ENCODE measurements around the gene GOLGA8S.
"Not testable (repeated sequence)": the region's sequence is repeated elsewhere in the genome, so short reads cannot be mapped to it uniquely, and the experiment has no call there.

The GOLGA8S gene, protein sequence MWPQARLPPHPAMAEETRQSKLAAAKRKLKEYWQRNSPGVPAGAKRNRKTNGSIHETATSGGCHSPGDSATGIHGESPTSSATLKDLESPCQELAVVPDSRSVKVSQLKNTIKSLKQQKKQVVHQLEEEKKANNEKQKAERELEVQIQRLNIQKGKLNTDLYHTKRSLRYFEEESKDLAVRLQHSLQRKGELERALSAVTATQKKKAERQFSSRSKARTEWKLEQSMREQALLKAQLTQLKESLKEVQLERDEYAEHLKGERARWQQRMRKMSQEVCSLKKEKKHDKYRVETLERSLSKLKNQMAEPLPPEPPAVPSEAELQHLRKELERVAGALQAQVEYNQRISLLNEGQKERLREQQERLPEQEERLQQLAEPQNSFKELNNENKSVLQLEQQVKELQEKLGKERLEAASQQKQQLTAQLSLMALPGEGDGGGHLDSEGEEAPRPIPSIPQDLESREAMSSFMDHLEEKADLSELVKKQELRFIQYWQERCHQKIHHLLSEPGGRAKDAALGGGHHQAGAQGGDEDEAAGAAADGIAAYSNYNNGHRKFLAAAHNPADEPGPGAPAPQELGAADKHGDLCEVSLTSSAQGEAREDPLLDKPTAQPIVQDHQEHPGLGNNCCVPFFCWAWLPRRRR

DNA sequence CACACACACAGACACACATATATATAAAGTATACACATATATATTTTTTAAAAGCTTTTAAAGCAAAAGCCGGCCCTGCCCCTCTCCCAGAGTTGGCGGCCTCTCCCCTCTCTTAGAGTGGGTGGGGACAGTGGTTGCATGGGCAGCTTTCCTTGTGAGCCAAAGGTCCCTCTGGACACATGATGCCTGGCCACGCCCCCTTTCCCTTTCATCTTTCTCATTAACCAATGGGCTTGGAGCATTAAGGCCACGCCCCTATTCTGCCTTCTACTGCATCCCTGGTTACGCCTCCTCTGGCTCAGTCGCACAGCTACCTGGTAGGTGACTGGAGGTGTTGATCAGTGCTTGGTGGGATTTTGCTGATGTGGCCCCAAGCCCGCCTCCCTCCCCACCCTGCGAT, at the start of gene GOLGA8S:
TSS of gene GOLGA8S (plus strand) at position 301 of the 400 bp plus-strand sequence. CDS start at position 363, 62 bp downstream.
- DNase-seq (ENCODE audit: low spot score), result not testable (repeated sequence)

DNA sequence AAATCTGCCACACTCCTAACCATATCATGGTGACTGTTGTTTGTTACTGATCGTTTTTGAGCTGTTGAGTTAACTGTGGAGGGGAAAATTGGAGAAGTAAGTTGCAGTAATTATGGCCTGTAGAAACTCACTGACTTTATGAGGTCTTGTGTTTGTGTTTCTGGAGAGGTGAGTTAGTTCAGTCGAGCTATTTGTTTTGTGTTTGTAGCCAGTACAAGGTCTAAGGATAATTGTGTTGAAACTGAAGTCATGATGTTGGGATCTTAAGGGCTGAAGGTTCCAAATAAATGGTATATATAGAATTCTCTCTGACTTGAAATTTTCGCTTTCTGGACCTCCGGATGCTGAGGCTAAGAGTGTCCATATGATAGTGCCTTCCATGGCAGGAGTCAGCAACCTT, 49.7 kb upstream of the GOLGA8S start:
- not testable (repeated sequence) for DNase-seq (ENCODE audit: low spot score)

DNA sequence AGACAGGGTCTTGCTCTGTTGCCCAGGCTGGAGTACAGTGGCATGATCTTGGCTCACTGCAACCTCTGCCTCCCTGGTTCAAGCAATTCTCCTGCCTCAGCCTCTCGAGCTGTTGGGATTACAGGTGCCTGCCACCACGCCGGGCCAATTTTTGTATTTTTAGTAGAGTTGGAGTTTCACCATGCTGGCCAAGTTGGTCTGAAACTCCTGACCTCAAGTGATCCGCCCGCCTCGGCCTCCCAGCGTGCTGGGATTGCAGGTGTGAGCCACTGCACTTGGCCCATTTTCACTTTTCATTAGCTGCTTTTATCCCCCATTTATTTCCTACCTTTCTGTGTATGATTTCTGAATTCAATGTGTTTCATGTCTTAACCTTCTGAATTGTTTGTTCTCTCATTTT, 48.6 kb upstream of the GOLGA8S start:
- not testable (repeated sequence) for DNase-seq (ENCODE audit: low spot score)

DNA sequence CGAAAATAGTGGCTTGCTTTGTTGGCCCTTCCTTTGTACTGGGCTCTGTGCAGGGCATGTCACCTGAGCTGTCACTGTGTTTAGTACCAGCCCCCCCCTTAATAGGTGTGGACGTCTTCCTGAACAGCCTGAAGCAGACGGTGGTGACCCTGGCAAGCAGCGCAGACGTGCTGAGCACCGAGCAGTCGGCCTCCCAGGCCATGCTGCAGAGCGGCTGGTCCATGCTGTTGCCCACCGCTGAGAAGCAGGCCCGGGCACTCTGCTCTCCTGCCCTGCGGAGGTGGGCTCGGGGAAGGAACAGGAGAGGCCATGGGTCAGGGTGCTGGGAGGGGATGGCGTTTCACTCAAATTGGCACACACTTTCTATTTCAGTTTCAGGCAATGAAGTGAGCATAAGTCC, 43.3 kb upstream of the GOLGA8S start:
- not testable (repeated sequence) for DNase-seq (ENCODE audit: low spot score)

DNA sequence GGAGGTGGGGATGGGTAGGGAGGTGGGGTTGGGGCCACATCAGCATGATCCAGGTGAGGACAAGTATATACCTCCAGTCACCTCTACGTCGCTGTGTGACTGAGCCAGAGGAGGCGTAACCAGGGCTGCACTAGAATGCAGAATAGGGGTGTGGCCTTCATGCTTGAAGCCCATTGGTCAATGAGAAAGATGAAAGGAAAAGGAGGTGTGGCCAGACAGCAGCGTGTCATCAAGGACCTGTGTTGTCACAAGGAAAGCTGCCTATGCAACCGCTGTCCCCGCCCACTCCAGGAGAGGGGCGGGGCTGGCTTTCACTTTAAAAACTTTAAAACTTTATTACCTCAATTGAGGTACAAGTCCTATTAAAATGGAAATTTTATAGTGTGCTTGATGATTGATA, 20.5 kb upstream of the GOLGA8S start, which contains the start of gene GOLGA6L26:
TSS of gene GOLGA6L26 (minus strand) at position 101 of the 400 bp plus-strand sequence. CDS start at position 40, 61 bp downstream.
- DNase-seq (ENCODE audit: low spot score), result not testable (repeated sequence)

DNA sequence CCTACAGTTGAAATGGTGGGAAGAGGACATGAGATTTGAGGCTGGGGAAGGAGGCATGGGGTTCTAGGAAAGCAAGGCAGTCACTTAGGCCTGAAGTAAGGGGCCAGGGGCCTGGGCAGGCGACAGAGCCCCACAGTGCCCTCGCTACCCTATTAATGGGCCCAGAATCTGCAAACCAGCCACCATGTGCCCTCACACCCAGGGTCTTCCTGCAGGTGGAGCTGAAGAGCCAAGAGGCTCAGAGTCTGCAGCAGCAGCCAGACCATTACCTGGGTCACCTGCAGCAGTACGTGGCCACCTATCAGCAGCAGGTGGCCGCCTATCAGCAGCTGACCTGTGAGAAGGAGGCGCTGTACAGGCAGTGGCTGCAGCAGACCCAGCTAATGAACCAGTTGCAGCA, 8.1 kb downstream of the GOLGA8S start:
- not testable (repeated sequence) for DNase-seq (ENCODE audit: low spot score)

DNA sequence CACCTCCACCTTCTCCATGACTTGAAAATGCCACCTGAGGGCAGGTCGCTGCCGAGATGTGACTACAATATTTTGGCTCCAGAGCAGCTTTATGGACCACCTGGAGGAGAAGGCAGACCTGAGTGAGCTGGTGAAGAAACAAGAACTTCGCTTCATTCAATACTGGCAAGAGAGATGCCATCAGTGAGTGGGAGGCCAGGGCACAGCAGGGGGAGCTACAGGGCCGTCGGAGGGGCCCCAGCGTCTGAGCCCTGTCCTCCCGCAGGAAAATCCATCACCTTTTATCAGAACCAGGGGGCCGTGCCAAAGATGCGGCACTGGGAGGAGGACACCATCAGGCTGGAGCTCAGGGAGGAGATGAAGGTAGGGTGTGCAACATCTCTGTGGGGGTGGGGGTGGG, 9.7 kb downstream of the GOLGA8S start:
- not testable (repeated sequence) for DNase-seq (ENCODE audit: low spot score)

DNA sequence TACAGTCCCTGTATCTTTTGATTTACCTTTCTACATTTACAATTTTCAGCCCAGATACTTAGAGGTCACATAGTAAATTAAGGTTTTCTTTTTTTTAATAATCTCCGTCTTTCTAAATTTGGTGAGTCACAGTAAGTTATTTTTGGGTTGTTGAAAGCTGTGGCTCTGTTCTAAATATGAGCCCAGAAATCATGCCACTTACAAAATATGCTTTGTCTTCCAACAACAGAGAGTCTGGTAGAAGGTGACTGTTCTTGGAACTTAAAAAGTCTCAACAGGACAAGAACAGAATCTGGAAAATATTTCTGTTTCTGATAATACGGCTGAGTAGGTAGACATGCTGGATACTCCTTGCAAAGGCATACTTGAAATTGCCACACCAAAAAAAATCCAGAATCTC, 16.0 kb downstream of the GOLGA8S start:
- no peak for DNase-seq (ENCODE audit: low spot score)

DNA sequence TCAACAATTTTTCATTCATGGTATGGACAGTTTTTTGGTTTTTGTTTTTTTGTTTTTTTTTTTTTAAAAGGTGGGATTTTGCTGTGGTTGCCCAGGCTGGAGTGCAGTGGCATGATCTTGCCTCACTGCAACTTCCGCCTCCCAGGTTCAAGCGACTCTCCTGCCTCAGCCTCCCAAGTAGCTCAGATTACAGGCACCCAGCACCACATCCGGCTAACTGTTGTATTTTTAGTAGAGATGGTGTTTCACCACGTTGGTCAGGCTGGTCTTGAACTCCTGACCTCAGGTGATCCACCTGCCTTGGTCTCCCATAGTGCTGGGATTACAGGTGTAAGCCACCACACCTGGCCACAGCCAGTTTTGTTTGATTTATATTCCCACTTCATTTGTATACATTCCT, 16.6 kb downstream of the GOLGA8S start:
- not testable (repeated sequence) for DNase-seq (ENCODE audit: low spot score)

DNA sequence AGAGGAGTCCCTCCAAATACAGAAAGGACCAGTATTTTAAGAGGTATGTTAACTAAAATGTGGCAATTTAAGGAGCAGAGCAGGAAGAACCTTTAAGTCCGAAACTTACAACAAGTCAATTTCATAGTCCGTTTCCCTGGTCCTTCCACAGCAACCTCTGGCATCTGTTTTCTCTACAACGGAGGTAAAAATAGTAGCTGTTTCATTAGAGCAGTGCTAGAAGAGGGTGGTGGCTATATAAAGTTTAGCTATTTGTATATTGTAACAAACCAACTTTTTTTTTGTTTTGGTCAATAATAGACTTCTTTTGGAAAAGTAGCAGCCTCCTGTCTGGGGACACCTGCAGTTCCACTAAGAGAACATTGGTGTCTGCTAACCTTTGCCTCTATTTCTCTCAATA, 17.3 kb downstream of the GOLGA8S start:
- DNase-seq (ENCODE audit: low spot score), result not testable (repeated sequence)

DNA sequence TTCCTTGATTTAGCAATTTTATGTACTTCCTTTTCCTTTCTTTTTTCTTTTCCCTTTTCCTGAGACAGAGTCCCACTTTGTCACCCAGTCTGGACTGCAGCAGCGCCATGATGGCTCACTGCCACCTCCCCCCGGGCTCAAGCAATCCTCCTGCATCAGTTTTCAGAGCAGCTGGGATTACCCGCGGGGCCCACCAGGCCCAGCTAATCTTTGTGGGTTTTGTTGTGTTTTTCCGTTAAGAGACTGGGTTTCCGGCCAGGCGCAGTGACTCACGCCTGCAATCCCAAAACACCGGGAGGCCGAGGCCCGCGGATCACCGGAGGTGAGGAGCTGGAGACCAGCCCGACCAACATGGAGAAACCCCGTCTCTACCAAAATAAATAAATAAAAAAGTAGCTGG, 17.7 kb downstream of the GOLGA8S start:
- no peak for DNase-seq (ENCODE audit: low spot score)

DNA sequence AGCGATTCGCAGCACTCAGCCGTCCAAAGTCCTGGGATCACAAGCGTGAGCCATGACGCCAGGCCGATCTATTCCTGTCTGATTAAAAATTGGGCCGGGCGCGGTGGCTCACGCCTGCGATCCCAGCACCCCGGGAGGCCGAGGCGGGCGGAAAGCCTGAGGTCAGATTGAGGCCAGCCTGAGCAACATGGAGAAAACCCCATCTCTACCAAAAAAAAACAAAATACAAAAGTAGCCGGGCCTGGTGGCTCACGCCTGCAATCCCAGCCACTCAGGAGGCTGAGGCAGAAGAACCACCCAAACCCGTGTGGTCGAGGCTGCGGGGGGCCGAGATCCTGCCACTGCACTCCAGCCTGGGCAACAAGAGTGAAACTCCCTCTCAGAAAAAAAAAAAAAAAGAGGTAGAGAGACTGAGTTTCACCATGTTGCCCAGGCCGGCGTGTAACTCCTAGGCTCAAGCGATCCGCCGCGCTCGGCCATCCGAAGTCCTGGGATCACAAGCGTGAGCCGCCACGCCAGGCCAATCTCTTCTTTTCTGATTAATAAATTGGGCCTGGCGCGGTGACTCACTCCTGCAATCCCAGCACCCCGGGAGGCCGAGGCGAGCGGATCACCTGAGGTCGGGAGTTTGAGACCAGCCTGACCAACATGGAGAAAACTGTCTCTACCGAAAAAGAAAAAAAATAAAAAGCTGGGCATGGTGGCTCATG, 18.5 kb downstream of the GOLGA8S start:
- not testable (repeated sequence) for DNase-seq (ENCODE audit: low spot score)

DNA sequence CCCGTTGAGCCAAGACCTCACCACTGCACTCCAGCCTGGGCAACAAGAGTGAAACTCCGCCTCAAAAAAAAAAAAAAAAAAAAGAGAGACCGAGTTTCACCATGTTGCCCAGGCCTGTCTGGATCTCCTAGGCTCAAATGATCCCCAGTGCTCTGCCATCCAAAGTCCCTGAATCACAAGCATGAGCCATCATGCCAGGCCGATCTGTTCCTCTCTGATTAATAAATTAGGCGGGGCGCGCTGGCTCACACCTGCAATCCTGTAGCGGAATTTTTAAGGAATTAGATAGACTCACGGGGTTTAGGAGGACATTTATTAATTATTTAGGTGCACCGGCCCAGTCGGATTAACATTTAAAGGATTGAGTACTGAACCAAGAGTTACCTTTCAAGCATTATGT, 19.7 kb downstream of the GOLGA8S start:
- not testable (repeated sequence) for DNase-seq (ENCODE audit: low spot score)

DNA sequence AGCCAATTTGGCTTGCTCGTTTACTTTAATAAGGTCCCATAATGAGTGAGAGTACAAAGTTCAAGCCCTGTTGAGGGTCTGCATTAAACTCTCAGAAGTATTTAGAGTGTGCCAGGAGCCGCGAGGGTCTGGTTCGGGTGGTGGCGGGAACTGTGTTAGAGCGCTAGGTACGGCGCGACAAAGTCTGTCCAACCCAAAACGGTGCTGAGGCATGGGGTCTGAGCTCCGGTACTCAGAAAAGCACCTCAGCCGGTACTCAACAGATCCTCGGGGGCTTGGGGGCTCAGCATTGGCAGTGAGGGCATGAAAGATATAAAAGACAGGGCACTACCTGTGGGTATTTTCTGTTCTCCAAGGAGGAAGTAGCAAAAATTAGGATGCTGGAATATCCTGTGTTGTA, 24.4 kb downstream of the GOLGA8S start:
- DNase-seq (ENCODE audit: low spot score), result not testable (repeated sequence)

DNA sequence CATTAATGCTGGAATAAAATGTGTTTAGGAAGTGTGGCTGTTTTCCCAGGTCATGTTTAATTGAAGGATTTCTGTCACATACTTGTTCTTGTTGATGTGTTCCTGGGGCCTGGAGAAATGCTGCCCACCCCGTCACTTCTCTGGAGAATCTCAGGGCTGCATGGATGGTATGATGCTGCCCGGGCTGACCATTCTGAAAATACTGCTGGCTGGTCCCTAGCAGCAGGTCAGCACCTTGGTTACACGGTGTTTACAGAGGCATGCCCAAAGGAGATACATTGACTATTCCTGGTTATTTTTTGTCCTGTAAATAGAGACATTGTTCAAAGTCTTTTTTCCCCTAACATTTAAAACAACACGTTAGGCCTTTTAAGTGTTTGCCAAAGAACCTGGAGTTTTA, 26.2 kb downstream of the GOLGA8S start:
- DNase-seq (ENCODE audit: low spot score), result not testable (repeated sequence)

DNA sequence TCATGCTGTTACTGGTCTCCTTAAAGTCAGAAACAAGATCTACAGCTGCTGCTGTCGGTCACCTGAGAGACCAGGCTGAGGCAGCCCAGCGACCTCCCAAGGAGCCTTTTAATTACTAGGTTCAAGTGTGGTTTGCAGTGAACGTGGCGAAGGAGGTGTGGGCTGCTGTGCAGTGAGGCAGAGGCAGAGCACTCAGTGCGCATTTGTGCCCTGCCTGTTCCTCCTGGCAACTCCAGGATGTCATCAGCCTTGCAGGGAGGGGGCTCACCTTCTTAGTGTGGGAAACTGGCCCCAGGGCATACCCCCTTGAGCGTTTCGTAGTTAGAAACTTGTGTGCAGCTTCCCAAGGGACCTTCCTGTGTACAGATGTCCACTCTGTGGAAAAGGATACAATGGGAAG, 26.6 kb downstream of the GOLGA8S start:
- DNase-seq (ENCODE audit: low spot score), result not testable (repeated sequence)

DNA sequence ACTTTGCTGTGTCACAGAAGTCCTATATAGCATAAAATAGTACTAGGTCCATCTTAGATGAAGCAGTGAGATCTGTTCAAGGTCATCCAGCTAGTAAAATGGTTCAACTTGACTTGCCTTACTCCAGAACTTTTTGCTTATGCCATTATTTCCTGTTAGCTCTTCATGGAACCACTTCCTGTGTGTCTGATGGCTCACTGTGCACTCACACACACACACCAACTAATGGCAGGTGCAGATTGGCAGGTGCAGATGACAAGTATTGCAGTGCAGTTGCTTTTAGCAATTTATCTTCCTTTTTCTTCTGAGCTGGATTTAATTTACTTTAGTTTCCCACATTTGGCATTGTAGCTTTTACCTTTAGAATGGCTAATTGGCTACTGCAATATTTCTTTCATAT, 29.8 kb downstream of the GOLGA8S start:
- DNase-seq (ENCODE audit: low spot score), result no peak

DNA sequence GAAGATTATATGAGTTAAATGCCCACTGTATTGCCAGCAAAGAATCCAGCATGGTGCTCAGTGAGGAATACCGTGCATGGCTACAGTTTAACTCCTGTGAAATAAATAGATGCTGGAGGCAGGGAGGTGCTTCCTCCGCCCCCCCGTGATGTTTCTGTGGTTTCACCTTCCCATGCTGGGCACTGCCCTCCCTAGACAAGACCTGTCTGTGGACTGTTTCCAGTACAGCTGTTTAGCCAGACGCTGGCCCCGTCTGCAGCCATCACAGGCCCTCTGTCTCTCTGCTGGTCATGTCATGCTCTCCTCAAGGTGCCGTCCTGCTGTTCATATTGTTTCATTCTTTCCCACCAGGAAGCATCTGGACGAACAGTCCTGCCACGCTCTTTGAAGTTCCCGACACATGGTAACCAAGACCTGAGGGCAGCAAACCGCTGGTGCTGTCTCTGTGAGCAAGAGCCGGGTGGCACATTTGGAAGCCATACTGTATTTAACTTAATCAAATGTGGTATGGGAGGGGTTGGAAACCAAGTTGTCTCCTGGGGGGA, 31.4 kb downstream of the GOLGA8S start:
- no peak for DNase-seq (ENCODE audit: low spot score)

DNA sequence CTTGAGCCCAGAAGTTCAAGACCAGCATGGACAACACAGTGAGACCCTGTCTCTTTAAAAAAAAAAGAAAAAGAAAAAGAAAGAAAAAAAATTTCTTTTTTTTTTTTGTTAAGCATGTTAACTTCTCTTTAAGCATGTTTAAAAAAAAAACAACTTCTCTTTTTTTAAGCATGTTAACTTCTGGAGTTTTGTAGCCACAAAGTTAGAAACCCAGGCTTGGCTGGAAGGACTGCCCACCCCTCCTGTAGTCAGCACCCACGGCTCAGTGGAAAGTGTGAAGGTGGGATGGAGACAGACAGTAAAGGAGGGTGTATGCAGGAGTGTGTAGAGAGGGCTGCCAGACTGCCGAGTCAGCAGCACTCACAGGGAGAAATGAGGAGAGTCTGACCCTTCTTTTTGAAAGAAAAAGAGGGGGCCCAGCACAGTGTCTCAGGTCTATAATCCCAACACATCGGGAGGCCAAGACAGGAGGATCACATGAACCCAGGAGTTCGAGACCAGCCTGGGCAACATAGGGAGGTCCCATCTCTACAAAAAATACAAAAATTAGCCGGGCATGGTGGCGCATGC, 33.2 kb downstream of the GOLGA8S start:
- DNase-seq (ENCODE audit: low spot score), result no peak

DNA sequence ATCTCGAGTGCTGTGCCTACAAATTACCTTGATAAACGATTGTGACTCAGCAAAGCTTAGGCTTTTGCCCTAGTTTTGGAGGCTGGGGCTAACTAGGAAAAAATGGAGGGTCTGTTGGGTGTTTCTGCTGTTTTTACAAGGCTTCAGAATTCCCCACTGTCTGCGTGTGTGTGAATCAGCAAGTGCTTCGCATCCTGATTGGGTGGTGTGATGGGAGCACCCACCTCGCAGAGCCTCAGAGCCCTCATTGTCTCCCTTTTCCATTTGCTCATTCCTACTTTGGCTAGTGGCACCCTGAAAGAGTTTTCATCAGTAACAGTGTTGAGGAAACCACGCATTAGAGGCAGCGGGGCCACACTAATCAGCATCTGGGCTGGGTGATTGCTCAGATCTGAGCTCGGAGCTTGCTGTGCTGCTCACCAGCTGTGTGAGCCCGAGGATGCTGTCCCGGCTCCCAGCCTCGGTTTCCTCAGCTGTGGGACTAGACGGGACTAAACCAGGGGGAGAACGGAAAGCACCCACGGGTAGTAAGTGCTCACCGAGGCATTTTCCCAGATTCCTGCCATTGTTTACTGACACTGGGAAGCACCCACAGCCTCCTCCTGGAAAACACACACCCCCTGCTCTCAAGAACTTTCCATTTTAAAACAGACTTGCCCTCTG, 40.6 kb downstream of the GOLGA8S start:
- DNase-seq (ENCODE audit: low spot score), result no peak

DNA sequence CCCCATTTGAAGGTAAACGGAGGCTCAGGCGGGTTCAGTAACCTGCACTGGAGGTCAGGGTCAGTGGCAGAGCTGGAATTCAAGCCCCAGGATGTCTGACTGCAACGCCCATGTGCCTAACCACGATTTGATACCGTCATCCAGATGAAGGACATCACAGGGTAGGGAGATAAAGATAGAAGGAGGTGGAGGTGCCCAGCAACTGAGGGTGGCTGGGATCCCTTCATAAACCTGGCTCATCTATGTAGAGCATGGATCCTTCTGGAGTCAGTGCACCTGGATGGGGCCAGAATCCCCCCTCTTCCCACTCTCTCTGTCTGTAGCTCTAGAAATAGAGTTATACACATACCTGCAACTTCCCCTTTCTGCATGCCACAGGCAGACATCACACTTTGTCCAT, 41.3 kb downstream of the GOLGA8S start:
- DNase-seq (ENCODE audit: low spot score), result no peak

Measured in CD4-positive, alpha-beta T cell treated with Interleukin-15 for 4 hours (primary cell).